PFSK-1 (cell line): ENCODE measurements around the gene RCCD1.

Experiments
- POLR2AphosphoS5 ChIP-seq: IDR thresholded peaks from 2 replicates; pipeline ENCODE4 v1.6.1; 2012; ENCODE audit warnings: low read depth, mild to moderate bottlenecking, control low read depth, low read length, moderate library complexity
- TAF1 ChIP-seq: IDR thresholded peaks from 2 replicates; pipeline ENCODE4 v1.6.1; 2012; ENCODE audit warnings: low read length, control low read depth, borderline replicate concordance; ENCODE audit not compliant: insufficient read depth

DNA sequence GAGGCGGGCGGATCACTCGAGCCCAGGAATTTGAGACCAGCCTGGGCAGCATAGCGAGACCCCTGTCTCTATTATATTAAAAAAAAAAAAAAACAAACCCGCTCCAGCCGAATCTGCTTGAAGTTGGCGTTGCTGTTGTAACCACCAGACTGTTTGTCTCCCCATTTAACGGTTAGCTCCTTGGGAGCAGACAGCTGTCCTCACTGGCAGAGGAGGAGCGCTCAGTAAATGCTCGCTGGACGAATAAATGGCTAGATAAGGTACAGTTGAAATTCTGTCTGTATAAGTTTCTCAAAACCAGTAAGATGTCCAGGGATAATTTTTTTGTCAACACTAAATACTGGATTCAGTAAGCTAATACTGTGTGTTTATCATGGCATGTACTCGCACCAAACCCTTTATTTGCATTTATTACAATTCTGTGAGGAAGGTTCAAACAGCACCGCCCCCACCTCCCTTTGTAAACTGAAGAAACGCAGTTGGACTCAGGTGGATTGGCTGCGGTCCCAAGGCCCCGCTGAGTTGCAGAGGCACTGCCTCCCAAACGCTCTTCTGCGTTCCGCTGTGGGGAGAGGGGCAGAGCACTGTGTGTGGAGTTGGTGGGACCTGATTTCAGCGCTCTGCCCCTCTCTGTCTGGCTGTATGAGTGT lies 1.1 kb downstream of the RCCD1 start:
- no peak for TF ChIP-seq TAF1
- no peak for TF ChIP-seq POLR2AphosphoS5
